IMR-90 (cell line): ENCODE results near the gene ARMH3. TPM values are rescaled to one million over a fixed set of nuclear protein-coding genes. Genes with fewer than 3 reads are reported as not detected.

Experiments
- ATAC-seq: fragments of 200-7000 bp; cut with Tn5 transposase; 2 replicates; pipeline ENCODE4 v1.9.1; 2020; ENCODE audit warnings: low read depth, mild to moderate bottlenecking, moderate library complexity
- BruUV-seq: library from RNA; stranded (reverse); fragments of 400-500 nt; replicated peaks from 2 replicates; lab custom pipeline; 2021; lab: Mats Ljungman, UMichigan
- CTCF ChIA-PET: fragments of 300-600 bp; formaldehyde crosslinking; extraction: SDS; loops from one replicate; lab custom pipeline; 2021; ENCODE audit warnings: antibody characterized with exemption; lab: Yijun Ruan, JAX
- POLR2A ChIA-PET: fragments of 300-600 bp; sonication (Branson Sonifier 250); formaldehyde crosslinking; loops from one replicate; lab custom pipeline; 2022; ENCODE audit warnings: antibody characterized with exemption; ENCODE audit not compliant: unreplicated experiment; lab: Charles Lee
- DNase-seq: peaks from one replicate; pipeline ENCODE4 v3.0.0; 2013
- H2AFZ ChIP-seq: replicated peaks from 2 replicates; pipeline ENCODE3; 2013; ENCODE audit warnings: low read length, mild to moderate bottlenecking; ENCODE audit not compliant: poor library complexity
- H2AK5ac ChIP-seq: 2 replicates; pipeline ENCODE4 v1.6.1; 2013; ENCODE audit warnings: low read depth, low read length, inconsistent platforms
- H2AK9ac ChIP-seq: replicated peaks from 2 replicates; pipeline ENCODE3; 2013; ENCODE audit warnings: mild to moderate bottlenecking, low read depth, low read length, moderate library complexity; ENCODE audit not compliant: poor library complexity
- H2BK120ac ChIP-seq: 2 replicates; pipeline ENCODE4 v1.6.1; 2013; ENCODE audit warnings: low read depth, low read length, inconsistent platforms
- H2BK15ac ChIP-seq: 3 replicates; pipeline ENCODE4 v1.6.1; 2013; ENCODE audit warnings: low read depth, low read length, inconsistent platforms
- H2BK20ac ChIP-seq: 2 replicates; pipeline ENCODE4 v1.6.1; 2013; ENCODE audit warnings: low read depth, mild to moderate bottlenecking, inconsistent platforms, low read length, moderate library complexity
- H2BK5ac ChIP-seq: 2 replicates; pipeline ENCODE4 v1.6.1; 2013; ENCODE audit warnings: mild to moderate bottlenecking, low read depth, low read length, inconsistent platforms; ENCODE audit not compliant: poor library complexity, severe bottlenecking
- H3K14ac ChIP-seq: replicated peaks from 2 replicates; pipeline ENCODE4 v1.6.1; 2013; ENCODE audit warnings: low read depth, low read length, inconsistent platforms
- H3K18ac ChIP-seq: 2 replicates; pipeline ENCODE4 v1.6.1; 2013; ENCODE audit warnings: low read depth, low read length, control low read depth
- H3K23ac ChIP-seq: 2 replicates; pipeline ENCODE4 v1.6.1; 2013; ENCODE audit warnings: low read depth, low read length, inconsistent platforms
- H3K27ac ChIP-seq: 2 replicates; pipeline ENCODE4 v1.5.1; 2013; ENCODE audit warnings: mild to moderate bottlenecking, control low read depth, low read length; ENCODE audit not compliant: insufficient read depth
- H3K27me3 ChIP-seq: 2 replicates; pipeline ENCODE4 v1.6.1; 2013; ENCODE audit warnings: low read length; ENCODE audit not compliant: control insufficient read depth, insufficient read depth
- H3K36me3 ChIP-seq: 2 replicates; pipeline ENCODE4 v1.6.1; 2013; ENCODE audit warnings: low read length, mixed read lengths; ENCODE audit not compliant: control insufficient read depth, insufficient read depth
- H3K4ac ChIP-seq: 2 replicates; pipeline ENCODE4 v1.6.1; 2013; ENCODE audit warnings: low read depth, low read length, inconsistent platforms
- H3K4me1 ChIP-seq: 2 replicates; pipeline ENCODE4 v1.6.1; 2013; ENCODE audit warnings: low read length, mixed read lengths; ENCODE audit not compliant: control insufficient read depth, insufficient read depth
- H3K4me2 ChIP-seq: 2 replicates; pipeline ENCODE4 v1.6.1; 2013; ENCODE audit warnings: low read depth, mild to moderate bottlenecking, control low read depth, low read length, moderate library complexity
- H3K4me3 ChIP-seq: 2 replicates; pipeline ENCODE4 v1.5.1; 2013; ENCODE audit warnings: low read depth, mild to moderate bottlenecking, control low read depth, low read length, moderate library complexity; ENCODE audit not compliant: insufficient read depth
- H3K56ac ChIP-seq: 2 replicates; pipeline ENCODE4 v1.6.1; 2013; ENCODE audit warnings: low read length, inconsistent platforms; ENCODE audit not compliant: insufficient read depth; ENCODE audit errors: extremely low read depth
- H3K79me1 ChIP-seq, 2 experiments: 2 replicates each; pipeline ENCODE4 v1.6.1; 2013; ENCODE audit warnings: low read length in 2 of 2, inconsistent platforms in 1 of 2, low read depth in 1 of 2
- H3K9ac ChIP-seq: 2 replicates; pipeline ENCODE4 v1.6.1; 2013; ENCODE audit warnings: low read depth, low read length, control low read depth
- H3K9me1 ChIP-seq: 2 replicates; pipeline ENCODE4 v1.6.1; 2013; ENCODE audit warnings: low read length, inconsistent platforms; ENCODE audit not compliant: insufficient read depth
- H3K9me3 ChIP-seq: 2 replicates; pipeline ENCODE4 v1.6.1; 2013; ENCODE audit warnings: low read length; ENCODE audit not compliant: control insufficient read depth, insufficient read depth
- H4K20me1 ChIP-seq: 2 replicates; pipeline ENCODE4 v1.6.1; 2013; ENCODE audit warnings: low read length, inconsistent platforms; ENCODE audit not compliant: insufficient read depth
- H4K5ac ChIP-seq: 2 replicates; pipeline ENCODE4 v1.6.1; 2013; ENCODE audit warnings: mild to moderate bottlenecking, low read depth, low read length, control low read depth
- H4K8ac ChIP-seq, 2 experiments: 2 replicates each; pipeline ENCODE4 v1.6.1; 2013; ENCODE audit warnings: low read depth in 2 of 2, low read length in 2 of 2, control low read depth in 1 of 2, inconsistent platforms in 1 of 2
- H4K91ac ChIP-seq: 2 replicates; pipeline ENCODE4 v1.6.1; 2013; ENCODE audit warnings: low read depth, low read length, inconsistent platforms; ENCODE audit not compliant: insufficient read depth
- BHLHE40 ChIP-seq: fragments of 150-350 bp; IDR thresholded peaks from 2 replicates; pipeline ENCODE4 v1.6.1; 2016; ENCODE audit warnings: mild to moderate bottlenecking, low read depth, low read length
- CEBPB ChIP-seq: IDR thresholded peaks from 2 replicates; pipeline ENCODE4 v1.6.1; 2012; ENCODE audit warnings: low read depth, low read length, improper control_type of control experiment
- CHD1 ChIP-seq: IDR thresholded peaks from 2 replicates; pipeline ENCODE4 v1.6.1; 2012; ENCODE audit warnings: low read depth, low read length, improper control_type of control experiment
- CTCF ChIP-seq: conservative IDR thresholded peaks from 2 replicates; pipeline ENCODE4 v1.5.1; 2012; ENCODE audit warnings: mild to moderate bottlenecking, low read depth, low read length, improper control_type of control experiment
- ELK1 ChIP-seq: fragments of 150-350 bp; IDR thresholded peaks from 2 replicates; pipeline ENCODE4 v1.6.1; 2016; ENCODE audit warnings: low read depth, mild to moderate bottlenecking, low read length, moderate library complexity, borderline replicate concordance
- FOS ChIP-seq: fragments of 150-350 bp; IDR thresholded peaks from 2 replicates; pipeline ENCODE4 v1.6.1; 2016; ENCODE audit warnings: low read depth, low read length
- MAFK ChIP-seq: IDR thresholded peaks from 2 replicates; pipeline ENCODE4 v1.6.1; 2012; ENCODE audit warnings: low read depth, low read length, improper control_type of control experiment
- MAZ ChIP-seq: IDR thresholded peaks from 2 replicates; pipeline ENCODE4 v1.6.1; 2012; ENCODE audit warnings: low read depth, mild to moderate bottlenecking, low read length, improper control_type of control experiment, moderate library complexity, borderline replicate concordance
- MXI1 ChIP-seq: IDR thresholded peaks from 2 replicates; pipeline ENCODE4 v1.6.1; 2012; ENCODE audit warnings: low read depth, mild to moderate bottlenecking, low read length, moderate library complexity, borderline replicate concordance
- NFE2L2 ChIP-seq: fragments of 150-350 bp; IDR thresholded peaks from 2 replicates; pipeline ENCODE4 v1.6.1; 2016; ENCODE audit warnings: low read depth, mild to moderate bottlenecking, low read length
- POLR2A ChIP-seq: IDR thresholded peaks from 2 replicates; pipeline ENCODE4 v1.6.1; 2012; ENCODE audit warnings: mild to moderate bottlenecking, low read depth, low read length
- RAD21 ChIP-seq: IDR thresholded peaks from 2 replicates; pipeline ENCODE4 v1.6.1; 2012; ENCODE audit warnings: low read length, improper control_type of control experiment
- RCOR1 ChIP-seq: IDR thresholded peaks from 2 replicates; pipeline ENCODE4 v1.6.1; 2012; ENCODE audit warnings: mild to moderate bottlenecking, low read length, improper control_type of control experiment; ENCODE audit not compliant: insufficient replicate concordance
- RFX5 ChIP-seq: IDR thresholded peaks from 2 replicates; pipeline ENCODE4 v1.8.0; 2012; ENCODE audit warnings: low read depth, mild to moderate bottlenecking, low read length, moderate library complexity
- SMC3 ChIP-seq: fragments of 150-350 bp; IDR thresholded peaks from 2 replicates; pipeline ENCODE4 v1.6.1; 2016; ENCODE audit warnings: low read depth, mild to moderate bottlenecking, antibody characterized with exemption, low read length, moderate library complexity
- USF2 ChIP-seq: fragments of 150-350 bp; IDR thresholded peaks from 2 replicates; pipeline ENCODE4 v1.6.1; 2017; ENCODE audit warnings: mild to moderate bottlenecking, antibody characterized with exemption, low read length, low read depth
- WGBS, 2 experiments: methylation state at CpG; one replicate each; pipeline versions ENCODE4 v1.1.5 to v1.1.7; 2013; ENCODE audit warnings: missing lambda C conversion rate in 2 of 2; ENCODE audit not compliant: insufficient read length in 1 of 2; ENCODE audit errors: extremely low coverage in 2 of 2; 5-methylcytosine and 5-hydroxymethylcytosine counted together
- dilution Hi-C: fragments of 300-500 bp; cut with HindIII; formaldehyde crosslinking; loops from one replicate; pipeline ENCODE4 v1.14.3; 2018; ENCODE audit warnings: low sequenced_read_pairs; ENCODE audit not compliant: unreplicated experiment
- in situ Hi-C: fragments of 300-500 bp; cut with MboI; formaldehyde crosslinking; loops from 3 replicates; pipeline ENCODE4 v1.14.3; 2019; ENCODE audit warnings: low sequenced_read_pairs, inconsistent platforms, mixed read lengths
- intact Hi-C: fragments of 100-400 bp; cut with micrococcal nuclease; formaldehyde crosslinking; loops from 2 replicates; pipeline ENCODE4 v1.10.0; 2022
- polyA plus RNA-seq, 3 experiments: library from polyadenylated mRNA; depleted of rRNA; stranded (reverse); fragments of >200 nt; gene quantifications; 2 replicates each; pipeline ENCODE4 v1.2.3, GENCODE V29; 2012; ENCODE audit warnings: low replicate concordance in 1 of 3
- total RNA-seq: library from RNA; depleted of rRNA; stranded (reverse); fragments of >200 nt; gene quantifications from 2 replicates; pipeline ENCODE4 v1.2.3, GENCODE V29; 2012

Gene ARMH3
- total and polyA plus RNA-seq, 2 of the 4 experiments (the other 2 are of a cell fraction) = 12.1 to 13.1 TPM

GRCh38 chr10:101850749-101851148 lies 205.2 kb downstream of the ARMH3 start:
- CTCF ChIA-PET = interaction anchor here (1.0 to 1.1 kb wide), 2 partner anchors 10 to 159 kb away, joined by 4 read pairs; no protein-coding TSS in a partner anchor
- Histone ChIP-seq H3K36me3 (peaks cover 4% of the 10 kb centered on the region; the same call in 1 of the 2 replicates), H3K9me3 (no peaks in the 10 kb centered on the region), H4K5ac (no peak overlapping the region), H3K4me3 (no peak overlapping the region), H3K27me3 (no peaks in the 10 kb centered on the region), H3K79me1 (peaks cover 0 to under 1% of the 10 kb centered on the region in 2 experiments; a peak in 3 of 4 replicates), H2AK9ac (no peak overlapping the region), H4K91ac (no peak overlapping the region), H3K23ac (no peak overlapping the region), H3K9me1 (peaks cover 17% of the 10 kb centered on the region), H3K4ac (no peak overlapping the region), H2BK5ac (no peak overlapping the region), H3K4me1 (peaks cover 6% of the 10 kb centered on the region; the same call in 1 of the 2 replicates), H2BK120ac (no peak overlapping the region), H3K14ac (no peak overlapping the region), H2BK15ac (no peak overlapping the region), H4K8ac (no peak overlapping the region), H2BK20ac (no peak overlapping the region), H3K4me2 (no peak overlapping the region), H3K56ac (no peak overlapping the region), H3K18ac (no peak overlapping the region), H3K27ac (no peak overlapping the region), H2AFZ (no peak overlapping the region), H3K9ac (no peak overlapping the region), H4K20me1 (peaks cover 18% of the 10 kb centered on the region; the same call in 1 of the 2 replicates), H2AK5ac (no peak overlapping the region)
- TF ChIP-seq RAD21 (no peak), SMC3 (no peak), MXI1 (no peak), MAZ (no peak), CHD1 (no peak), RCOR1 (no peak), USF2 (no peak), POLR2A (no peak), ELK1 (no peak), BHLHE40 (no peak), NFE2L2 (no peak), FOS (no peak), CTCF (no peak), RFX5 (no peak), MAFK (no peak), CEBPB (no peak)
- POLR2A ChIA-PET = no interaction called here
- no TSS peak for BruUV-seq
- dilution Hi-C loops (no loop called here), in situ Hi-C loops (no loop called here), intact Hi-C loops (no loop called here)
- 86% methylated on average over 2 of the region's 3 CpGs; no CpG with 5 or more reads in 1 of the 2 experiments for WGBS, 2 experiments
- ATAC-seq = no peak
- no peak for DNase-seq
